ENCODE measurements around the gene CDH4.

CDH4 gene

GRCh38 chr20:61356196-61356595 is 104.1 kb downstream of the CDH4 start:
- no peak for DNase-seq (ENCODE audit: low read depth in 2 of 2)

- DNase-seq (ENCODE audit: low read depth in 2 of 2), result no peak
Observed at GRCh38 chr20:61357119-61357518, 105.1 kb downstream of the CDH4 start.

DNA sequence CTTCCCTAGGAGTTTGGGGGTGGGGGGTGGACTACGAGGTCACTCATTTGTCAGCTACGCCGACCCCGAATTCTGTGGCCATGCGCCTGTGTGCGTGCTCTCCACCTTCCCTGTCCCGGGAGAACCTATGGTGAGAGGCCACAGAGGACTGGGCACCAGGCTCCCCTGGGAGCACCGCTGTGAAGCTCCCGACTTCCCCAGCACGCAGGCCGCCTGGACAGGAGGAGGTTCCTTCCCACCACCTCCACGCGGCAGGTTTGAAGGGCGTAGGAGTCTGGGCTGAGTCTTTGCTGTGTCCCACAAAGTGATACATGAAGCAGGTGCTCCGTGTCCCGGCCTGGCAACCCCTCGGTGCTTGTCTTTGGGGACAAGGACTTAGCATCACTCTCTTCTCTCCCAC is 107.2 kb downstream of the CDH4 start:
- no peak for DNase-seq (ENCODE audit: low read depth in 2 of 2)

GRCh38 chr20:61360296-61360695 is 108.2 kb downstream of the CDH4 start:
- no peak for DNase-seq (ENCODE audit: low read depth in 2 of 2)

DNA sequence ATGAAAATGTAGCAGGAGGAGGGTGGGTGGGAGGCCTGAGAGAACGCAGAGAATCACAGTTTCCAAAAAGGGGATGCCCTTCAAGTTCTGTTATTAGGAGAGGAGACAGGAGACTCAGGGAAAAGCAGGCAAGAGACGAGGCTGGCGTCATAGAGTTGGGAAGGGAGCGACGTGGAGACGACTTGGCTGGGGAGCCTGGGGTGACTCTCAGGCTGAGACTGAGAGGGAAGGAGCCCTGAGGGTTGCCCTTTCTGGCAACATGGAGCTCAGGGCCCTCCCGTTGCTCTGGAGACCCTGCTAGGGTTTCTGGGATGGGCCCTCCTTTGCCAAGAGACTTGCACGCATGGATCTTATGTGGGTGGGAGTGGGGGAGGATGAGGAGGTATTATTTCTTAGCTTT is 108.9 kb downstream of the CDH4 start:
- DNase-seq (ENCODE audit: low read depth in 2 of 2), result no peak

DNA sequence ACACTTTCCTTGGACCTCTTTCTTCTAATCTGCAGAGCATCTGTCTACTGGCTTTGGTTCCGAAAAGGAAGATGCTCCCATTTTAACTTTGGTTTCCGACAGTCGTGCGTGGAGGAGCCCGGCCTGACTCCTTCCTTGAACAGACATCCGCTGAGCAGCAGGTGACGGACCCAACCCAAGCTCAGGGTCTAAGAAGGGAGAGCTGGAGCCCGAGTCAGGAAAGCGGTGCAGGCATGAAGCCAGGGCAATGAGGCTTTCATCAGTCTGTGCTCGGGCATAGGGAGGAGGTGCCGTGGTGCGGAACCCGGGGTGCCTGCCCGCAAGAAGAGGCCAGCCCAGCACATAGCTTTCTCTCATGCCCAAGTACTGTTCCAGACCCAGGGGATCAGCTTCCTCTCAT is 109.4 kb downstream of the CDH4 start:
- no peak for DNase-seq (ENCODE audit: low read depth in 2 of 2)

DNA sequence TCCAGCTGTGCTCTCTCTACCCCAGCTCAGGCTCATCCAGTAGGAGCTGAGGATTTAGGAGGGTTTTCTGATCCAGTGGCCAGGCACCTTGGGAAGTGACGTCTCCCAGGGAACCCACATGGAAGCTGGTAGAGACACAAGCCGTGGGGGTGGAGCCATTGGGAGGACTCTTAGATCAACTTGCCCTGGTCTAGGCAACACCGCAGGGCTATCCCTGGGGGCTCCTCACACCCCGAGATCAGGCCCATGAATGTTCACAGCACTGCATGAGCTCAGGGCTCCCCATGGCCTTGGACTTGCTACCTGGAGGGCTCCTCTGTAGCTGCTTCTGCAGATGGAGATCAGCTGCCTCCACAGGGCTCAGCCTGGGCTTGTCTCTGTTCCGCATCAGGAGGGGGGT is 112.1 kb downstream of the CDH4 start:
- no peak for DNase-seq (ENCODE audit: low read depth in 2 of 2)

DNA sequence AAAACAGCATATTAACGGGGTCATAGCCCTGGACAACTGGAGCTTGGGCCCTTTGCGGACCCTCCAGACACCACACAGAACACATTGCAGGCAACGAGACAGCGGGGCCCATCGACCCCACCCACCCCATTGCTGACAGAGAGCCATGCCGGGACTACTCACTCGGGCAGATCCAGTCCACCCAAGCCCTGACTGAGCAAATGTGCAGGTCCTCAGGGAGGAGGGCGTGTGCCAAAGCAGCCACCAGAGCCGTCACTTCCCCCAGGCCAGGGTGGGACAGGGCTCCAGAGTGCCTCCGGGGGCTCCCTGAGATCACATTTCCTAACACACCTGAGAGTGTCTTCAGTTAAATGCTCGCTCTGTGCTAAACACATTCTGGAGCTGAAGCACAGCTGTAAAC is 114.9 kb downstream of the CDH4 start:
- no peak for DNase-seq (ENCODE audit: low read depth in 2 of 2)

DNA sequence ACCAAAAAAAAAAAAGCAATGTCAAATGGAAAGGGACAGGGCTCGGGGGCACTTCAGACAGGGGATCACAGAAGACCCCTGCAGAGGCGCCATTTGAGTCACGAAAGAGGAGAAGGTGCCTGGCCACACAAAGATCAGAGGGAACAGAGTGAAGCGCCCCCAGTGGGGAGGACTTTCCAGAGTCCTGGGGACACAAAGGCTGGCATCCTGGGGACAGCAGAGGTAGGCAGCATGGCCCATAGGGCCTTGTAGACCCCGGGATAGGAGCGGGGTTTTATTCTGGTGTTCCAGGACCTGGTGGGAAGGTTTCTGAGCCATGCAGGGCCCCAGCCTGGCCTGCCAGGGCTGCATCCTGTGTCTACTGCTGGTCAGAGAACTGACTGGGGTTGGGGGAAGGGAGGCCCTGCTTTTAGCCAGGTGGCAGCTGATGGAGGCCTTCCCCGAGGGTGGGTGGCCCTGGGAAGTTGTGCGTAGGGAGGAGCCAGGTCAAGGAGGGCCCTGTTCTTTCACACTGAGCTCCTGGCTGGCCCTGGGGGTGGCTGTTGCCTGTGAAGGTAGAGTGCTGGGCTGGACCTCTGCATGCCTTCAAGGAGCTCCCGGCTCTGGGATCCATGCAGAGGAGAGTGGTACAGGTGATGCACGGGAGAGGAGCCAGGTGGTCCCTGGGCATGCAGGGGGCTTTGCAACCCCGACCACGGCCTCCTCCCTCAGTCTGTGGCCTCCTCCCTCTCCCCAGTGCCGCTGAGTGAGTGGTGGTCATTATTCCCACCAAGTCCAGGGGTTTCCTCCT is 117.9 kb downstream of the CDH4 start:
- DNase-seq (ENCODE audit: low read depth in 2 of 2), result no peak

DNA sequence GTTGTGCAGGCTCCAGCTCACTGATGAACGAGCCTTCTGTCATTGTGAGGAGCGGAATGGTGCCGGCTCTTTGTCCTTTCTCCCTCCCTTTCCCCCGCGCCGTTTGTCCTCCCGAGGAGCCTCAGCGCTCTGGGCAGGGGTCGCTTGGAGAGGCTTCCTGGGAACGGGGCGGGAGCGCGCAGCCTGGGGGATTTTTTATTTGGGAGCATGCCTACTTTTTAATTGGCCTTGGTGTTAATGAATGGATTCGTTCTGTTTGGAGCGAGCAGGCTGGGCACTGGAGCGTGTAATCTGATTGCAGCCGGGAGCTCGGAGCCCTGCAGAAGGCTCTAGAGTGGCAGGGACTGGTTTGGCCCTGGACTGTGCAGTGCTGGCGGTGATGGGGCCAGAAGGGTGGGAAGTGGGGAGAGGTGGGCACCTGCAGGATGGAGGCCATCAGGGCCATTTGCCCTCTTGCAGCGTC is 118.8 kb downstream of the CDH4 start:
- DNase-seq (ENCODE audit: low read depth in 2 of 2), result no peak

- DNase-seq (ENCODE audit: low read depth in 2 of 2), result no peak
Observed at GRCh38 chr20:61371501-61372136, 119.6 kb downstream of the CDH4 start.

- DNase-seq (ENCODE audit: low read depth in 2 of 2), result no peak
Observed at GRCh38 chr20:61372137-61373054, 120.3 kb downstream of the CDH4 start.

GRCh38 chr20:61373055-61373399 is 121.0 kb downstream of the CDH4 start:
- DNase-seq (ENCODE audit: low read depth in 2 of 2), result no peak

GRCh38 chr20:61373956-61374545 is 122.0 kb downstream of the CDH4 start:
- DNase-seq (ENCODE audit: low read depth in 2 of 2), result no peak

DNA sequence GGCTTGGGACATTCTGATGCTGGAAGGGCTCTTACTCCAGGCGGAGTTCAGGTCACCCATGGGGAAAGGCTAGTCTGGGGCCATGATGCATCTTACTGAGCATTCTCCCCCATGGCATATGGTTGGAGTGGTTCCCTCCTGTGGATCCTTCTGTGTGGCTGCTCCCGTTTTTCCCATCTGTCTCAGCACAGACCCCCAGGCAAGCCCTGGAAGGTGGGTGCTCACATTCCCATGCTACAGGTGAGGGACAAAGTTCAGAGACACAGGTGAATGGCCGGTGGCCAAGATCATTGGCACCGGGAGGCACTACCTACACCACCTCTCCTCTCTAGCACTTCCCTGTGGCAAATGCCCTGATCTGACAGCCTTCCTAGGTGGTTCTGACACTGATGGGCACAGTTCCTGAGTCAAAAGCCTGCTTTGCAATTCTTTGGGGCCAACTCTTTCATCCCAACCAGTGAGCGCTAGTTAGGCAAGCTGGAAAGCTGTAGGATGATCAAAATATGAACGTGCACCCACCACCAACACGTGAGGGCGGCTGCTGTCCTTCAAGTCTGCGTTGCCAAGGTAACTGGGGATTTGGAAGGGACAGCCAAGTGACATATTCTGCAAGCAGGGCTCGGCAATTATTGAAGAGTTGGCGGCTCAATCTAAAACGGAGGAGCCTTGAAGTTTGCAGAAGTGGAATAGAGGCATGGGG is 124.6 kb downstream of the CDH4 start:
- DNase-seq (ENCODE audit: low read depth in 2 of 2), result no peak

- no peak for DNase-seq (ENCODE audit: low read depth in 2 of 2)
Observed at GRCh38 chr20:61378694-61379355, 126.8 kb downstream of the CDH4 start.

- DNase-seq (ENCODE audit: low read depth in 2 of 2), result no peak
Observed at GRCh38 chr20:61379898-61380544, 128.0 kb downstream of the CDH4 start.

DNA sequence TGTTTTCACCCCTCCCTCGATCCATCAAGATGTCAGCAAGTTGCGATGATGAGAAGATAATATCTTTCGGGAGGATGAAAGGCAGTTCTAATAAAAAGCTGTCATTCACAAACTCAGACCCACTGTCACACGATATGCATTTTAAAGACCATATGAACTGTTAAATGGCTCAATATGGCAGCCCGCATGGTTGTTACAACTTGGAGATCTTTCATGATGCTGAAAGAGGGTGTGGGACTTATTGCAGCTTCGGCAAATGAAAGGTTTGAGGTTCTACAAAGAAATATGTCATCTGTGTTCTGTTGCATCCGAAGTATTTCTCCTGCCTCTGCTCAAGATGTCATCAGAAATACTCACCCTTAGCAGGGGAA is 128.5 kb downstream of the CDH4 start:
- no peak for DNase-seq (ENCODE audit: low read depth in 2 of 2)

DNA sequence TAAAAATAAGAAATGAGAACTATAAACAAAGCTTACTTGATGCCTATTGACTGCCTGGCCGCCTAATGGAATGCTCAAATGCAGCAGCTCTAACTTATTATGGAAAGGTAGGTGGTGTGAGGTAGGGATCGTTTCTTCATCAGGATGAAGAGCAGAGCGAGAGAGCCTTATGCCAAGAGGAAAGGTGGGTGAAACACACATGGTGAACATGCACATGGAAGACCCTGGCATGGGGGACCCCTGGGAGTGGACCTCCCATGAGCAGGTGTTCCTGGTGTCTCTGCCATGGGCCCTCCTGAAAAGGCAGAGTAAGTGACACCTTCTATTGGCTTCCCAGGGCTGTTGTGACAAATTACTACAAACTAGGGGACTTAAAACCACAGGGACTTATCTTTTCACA is 130.1 kb downstream of the CDH4 start:
- no peak for DNase-seq (ENCODE audit: low read depth in 2 of 2)

- DNase-seq (ENCODE audit: low read depth in 2 of 2), result no peak
Observed at GRCh38 chr20:61385296-61385695, 133.2 kb downstream of the CDH4 start.

GRCh38 chr20:61385731-61386130 is 133.7 kb downstream of the CDH4 start:
- no peak for DNase-seq (ENCODE audit: low read depth in 2 of 2)
